ENCODE data around the gene PON3.

GRCh38 chr7:95365151-95365550 is 31.0 kb downstream of the PON3 start:
- no peak for TF ChIP-seq BHLHE40 (IDR thresholded peaks at IDR 0.05; ENCODE audit: low read depth, low read length)
- no peak for TF ChIP-seq CTCF (conservative IDR thresholded peaks at IDR 0.05; ENCODE audit: low read depth, low read length)
- no peak for TF ChIP-seq SMC3 (IDR thresholded peaks at IDR 0.05; ENCODE audit: low read depth, low read length)
- TF ChIP-seq POLR2A (IDR thresholded peaks at IDR 0.05; ENCODE audit: low read depth, low read length): no peak
- TF ChIP-seq RFX5 (IDR thresholded peaks at IDR 0.05; ENCODE audit: low read depth, low read length): no peak
- no peak for TF ChIP-seq MXI1 (IDR thresholded peaks at IDR 0.05; ENCODE audit: borderline replicate concordance, low read depth, low read length)
- TF ChIP-seq MAFK (IDR thresholded peaks at IDR 0.05; ENCODE audit: low read depth, low read length): no peak
- TF ChIP-seq USF2 (IDR thresholded peaks at IDR 0.05; ENCODE audit: low read depth, low read length): no peak
- no peak for TF ChIP-seq RAD21 (IDR thresholded peaks at IDR 0.05; ENCODE audit: low read length)
- TF ChIP-seq CEBPB (IDR thresholded peaks at IDR 0.05; ENCODE audit: low read depth, low read length): no peak
- TF ChIP-seq ELK1 (IDR thresholded peaks at IDR 0.05; ENCODE audit: borderline replicate concordance, low read depth, low read length): no peak
- no peak for TF ChIP-seq RCOR1 (IDR thresholded peaks at IDR 0.05; ENCODE audit: insufficient replicate concordance, low read length)

Data from IMR-90 (cell line).